H1 (cell line): ENCODE results near the gene TUT4. TPM values are rescaled to one million over a fixed set of nuclear protein-coding genes. Genes with fewer than 3 reads are reported as not detected.

ENCODE experiments used
- CTCF ChIA-PET: fragments of 300-600 bp; sonication (Branson Sonifier 250); formaldehyde crosslinking; loops from one replicate; lab custom pipeline; 2021; ENCODE audit not compliant: partially characterized antibody; lab: Charles Lee
- POLR2A ChIA-PET: fragments of 300-600 bp; sonication (Branson Sonifier 250); formaldehyde crosslinking; loops from one replicate; lab custom pipeline; 2021; ENCODE audit warnings: inconsistent platforms; ENCODE audit not compliant: partially characterized antibody; lab: Charles Lee
- DNase-seq, 2 experiments: peaks; one replicate each; pipeline versions ENCODE4 v3.0.0 to v3.0.0-alpha.2; 2010 to 2022; ENCODE audit warnings: low spot score in 2 of 2, low read depth in 1 of 2, mixed read lengths in 1 of 2
- FAIRE-seq: peaks from 2 replicates; lab custom pipeline; 2011; peaks lifted over from hg19 to GRCh38; lab: Jason Lieb, UNC
- H2AFZ ChIP-seq: 2 replicates; pipeline ENCODE4 v1.8.1; 2012; ENCODE audit warnings: low read length, inconsistent platforms
- H2AK5ac ChIP-seq: 2 replicates; pipeline ENCODE4 v1.6.1; 2013; ENCODE audit warnings: low read depth, low read length
- H2BK120ac ChIP-seq: replicated peaks from 2 replicates; pipeline ENCODE3; 2013; ENCODE audit warnings: low read depth, low read length, inconsistent platforms
- H2BK12ac ChIP-seq: 2 replicates; pipeline ENCODE4 v1.6.1; 2013; ENCODE audit warnings: low read depth, low read length
- H2BK15ac ChIP-seq: 2 replicates; pipeline ENCODE4 v1.6.1; 2013; ENCODE audit warnings: low read length
- H2BK20ac ChIP-seq: 2 replicates; pipeline ENCODE4 v1.6.1; 2013; ENCODE audit warnings: low read length
- H2BK5ac ChIP-seq: 2 replicates; pipeline ENCODE4 v1.6.1; 2013; ENCODE audit warnings: low read depth, low read length
- H3K14ac ChIP-seq: 2 replicates; pipeline ENCODE4 v1.6.1; 2013; ENCODE audit warnings: inconsistent platforms; ENCODE audit not compliant: insufficient read length
- H3K18ac ChIP-seq: 2 replicates; pipeline ENCODE4 v1.6.1; 2013; ENCODE audit warnings: low read length; ENCODE audit errors: extremely low read depth
- H3K23ac ChIP-seq: 2 replicates; pipeline ENCODE4 v1.6.1; 2013; ENCODE audit warnings: inconsistent platforms; ENCODE audit not compliant: insufficient read length
- H3K23me2 ChIP-seq: 2 replicates; pipeline ENCODE4 v1.6.1; 2013; ENCODE audit warnings: low read depth, low read length
- H3K27ac ChIP-seq: 2 replicates; pipeline ENCODE4 v1.6.1; 2011; ENCODE audit warnings: low read depth, low read length, inconsistent platforms
- H3K27me3 ChIP-seq, 4 experiments: replicated peaks in 1 of 4; 1 replicate in 1 of 4; 2 replicates in 3 of 4; pipeline versions ENCODE4 v1.6.1 to v1.8.1; 2011 to 2013; ENCODE audit warnings: low read length in 3 of 4, mild to moderate bottlenecking in 3 of 4, inconsistent platforms in 2 of 4, mixed read lengths in 2 of 4, moderate library complexity in 1 of 4; ENCODE audit not compliant: control insufficient read depth in 3 of 4, insufficient read depth in 3 of 4; ENCODE audit errors: extremely low read depth in 1 of 4
- H3K36me3 ChIP-seq, 4 experiments: 2 replicates each; pipeline versions ENCODE4 v1.6.1 to v1.8.1; 2011 to 2013; ENCODE audit warnings: mild to moderate bottlenecking in 4 of 4, low read length in 3 of 4, moderate library complexity in 2 of 4, control low read depth in 1 of 4, inconsistent platforms in 1 of 4; ENCODE audit not compliant: insufficient read depth in 4 of 4, control insufficient read depth in 2 of 4
- H3K4ac ChIP-seq: replicated peaks from 2 replicates; pipeline ENCODE3; 2013; ENCODE audit warnings: low read length, low read depth, mixed read lengths, inconsistent platforms; ENCODE audit not compliant: insufficient read length
- H3K4me1 ChIP-seq, 4 experiments: replicated peaks in 1 of 4; 1 replicate in 1 of 4; 2 replicates in 3 of 4; pipeline versions ENCODE4 v1.6.1 to v1.8.1; 2011 to 2013; ENCODE audit warnings: low read length in 3 of 4, inconsistent platforms in 2 of 4, mixed read lengths in 1 of 4; ENCODE audit not compliant: insufficient read depth in 4 of 4, control insufficient read depth in 3 of 4
- H3K4me2 ChIP-seq, 2 experiments: 2 replicates each; pipeline versions ENCODE4 v1.6.1 to v1.8.1; 2011 to 2013; ENCODE audit warnings: low read depth in 2 of 2, low read length in 2 of 2, control low read depth in 1 of 2, inconsistent platforms in 1 of 2, mild to moderate bottlenecking in 1 of 2; ENCODE audit not compliant: insufficient read depth in 1 of 2
- H3K4me3 ChIP-seq, 4 experiments: fragments of 200-600, 300-600 bp in 1 of 4; sonication (generic), shearing (Covaris generic), sonication (Bioruptor Twin) in 1 of 4; 2 replicates each; pipeline versions ENCODE4 v1.5.1 to v1.8.1; 2011 to 2016; ENCODE audit warnings: low read length in 4 of 4, low read depth in 3 of 4, control low read depth in 2 of 4, inconsistent platforms in 2 of 4, mild to moderate bottlenecking in 2 of 4, mixed read lengths in 1 of 4, moderate library complexity in 1 of 4; ENCODE audit not compliant: insufficient read depth in 2 of 4; ENCODE audit errors: extremely low read depth in 1 of 4
- H3K56ac ChIP-seq: replicated peaks from 2 replicates; pipeline ENCODE3; 2013; ENCODE audit warnings: low read depth, mild to moderate bottlenecking, mixed read lengths, low read length, inconsistent platforms; ENCODE audit not compliant: insufficient read length
- H3K79me1 ChIP-seq: 2 replicates; pipeline ENCODE4 v1.6.1; 2013; ENCODE audit warnings: low read depth, low read length, control low read depth
- H3K79me2 ChIP-seq, 2 experiments: 2 replicates each; pipeline versions ENCODE4 v1.6.1 to v1.8.1; 2012 to 2013; ENCODE audit warnings: low read length in 2 of 2, mild to moderate bottlenecking in 2 of 2, inconsistent platforms in 1 of 2; ENCODE audit not compliant: insufficient read depth in 2 of 2, control insufficient read depth in 1 of 2
- H3K9ac ChIP-seq, 4 experiments: replicated peaks in 1 of 4; 1 replicate in 1 of 4; 2 replicates in 3 of 4; pipeline versions ENCODE4 v1.6.1 to v1.8.1; 2011 to 2013; ENCODE audit warnings: low read depth in 3 of 4, low read length in 3 of 4, control low read depth in 2 of 4, mild to moderate bottlenecking in 2 of 4, moderate library complexity in 2 of 4, inconsistent platforms in 1 of 4; ENCODE audit errors: extremely low read depth in 1 of 4
- H3K9me3 ChIP-seq, 2 experiments: 2 replicates each; pipeline versions ENCODE4 v1.6.1 to v1.8.1; 2012 to 2013; ENCODE audit warnings: mild to moderate bottlenecking in 2 of 2, moderate library complexity in 2 of 2, control low read depth in 1 of 2, inconsistent platforms in 1 of 2, low read depth in 1 of 2, low read length in 1 of 2, mixed read lengths in 1 of 2; ENCODE audit not compliant: insufficient read depth in 2 of 2
- H4K20me1 ChIP-seq, 2 experiments: replicated peaks in 1 of 2; 2 replicates each; pipeline versions ENCODE3 to v1.8.1; 2011 to 2013; ENCODE audit warnings: inconsistent platforms in 2 of 2, low read length in 2 of 2, mild to moderate bottlenecking in 1 of 2; ENCODE audit not compliant: insufficient read depth in 2 of 2, control insufficient read depth in 1 of 2
- H4K5ac ChIP-seq: 2 replicates; pipeline ENCODE4 v1.6.1; 2013; ENCODE audit warnings: low read length, low read depth, mixed read lengths, inconsistent platforms; ENCODE audit not compliant: insufficient read length
- H4K8ac ChIP-seq: 2 replicates; pipeline ENCODE4 v1.8.0; 2013; ENCODE audit warnings: mild to moderate bottlenecking, moderate library complexity, low read length, inconsistent platforms; ENCODE audit not compliant: insufficient read depth; ENCODE audit errors: extremely low read depth
- H4K91ac ChIP-seq: replicated peaks from 2 replicates; pipeline ENCODE3; 2013; ENCODE audit warnings: low read length, mixed read lengths, inconsistent platforms; ENCODE audit not compliant: insufficient read length
- WGBS, 2 experiments: shearing (Covaris generic) in 1 of 2; methylation state at CpG; one replicate each; pipeline versions ENCODE4 v1.1.6 to v1.1.7; 2013 to 2015; ENCODE audit warnings: low lambda C conversion rate in 2 of 2, mixed read lengths in 2 of 2, inconsistent platforms in 1 of 2, low coverage in 1 of 2, missing lambda C conversion rate in 1 of 2; ENCODE audit not compliant: insufficient replicate concordance in 2 of 2, insufficient coverage in 1 of 2, insufficient read length in 1 of 2; ENCODE audit errors: extremely low coverage in 1 of 2, missing lambda C conversion rate in 1 of 2; 5-methylcytosine and 5-hydroxymethylcytosine counted together
- polyA plus RNA-seq, 7 experiments: library from polyadenylated mRNA; depleted of rRNA in 3 of 7; stranded (reverse) in 5 of 7; unstranded in 2 of 7; fragments of >200 nt in 5 of 7; fragments of 200-250 nt in 2 of 7; gene quantifications; 1 replicate in 5 of 7; 2 replicates in 1 of 7; 4 replicates in 1 of 7; pipeline versions ENCODE4 v1.2.1 to v1.2.3, GENCODE V29; 2011 to 2013; ENCODE audit warnings: missing spikeins in 2 of 7, mixed read lengths in 2 of 7
- total RNA-seq: library from RNA; stranded (reverse); fragmentation: NEBNext Ultra II Directional; extraction: Animal tissue kit (Norgen Biotek cat#: 25700); gene quantifications from 2 replicates; pipeline ENCODE4 v1.2.1, GENCODE V29; 2021

The TUT4 gene
- total and polyA plus RNA-seq, 2 of the 8 experiments (the other 6 are each of a cell fraction or from before 2014, with no cell fraction given), result 54.5 to 63.3 TPM

GRCh38 chr1:52595061-52595460 is 42.2 kb upstream of the TUT4 start:
- Histone ChIP-seq H3K79me2 (no peaks in the 10 kb centered on the region), H4K8ac (no peak overlapping the region), H3K9ac (no peak overlapping the region), H3K36me3 (no peaks in the 10 kb centered on the region), H3K56ac (no peak overlapping the region), H3K18ac (no peak overlapping the region), H3K4ac (no peak overlapping the region), H2BK120ac (no peak overlapping the region), H2AK5ac (no peak overlapping the region), H2AFZ (no peak overlapping the region; the same call in 1 of the 2 replicates), H3K23me2 (no peaks in the 10 kb centered on the region), H2BK20ac (no peak overlapping the region), H2BK12ac (no peak overlapping the region), H2BK15ac (no peak overlapping the region), H3K27ac (no peak overlapping the region), H3K23ac (no peak overlapping the region), H2BK5ac (no peak overlapping the region), H3K4me1 (peaks cover 0 to 4% (median 0%) of the 10 kb centered on the region in 4 experiments; a peak in 2 of 7 replicates), H3K14ac (no peak overlapping the region), H3K27me3 (peaks cover 0 to 3% (median 3%) of the 10 kb centered on the region in 4 experiments; a peak in 2 of 7 replicates), H3K4me2 (no peak overlapping the region), H4K20me1 (no peaks in the 10 kb centered on the region), H3K9me3 (no peaks in the 10 kb centered on the region), H3K4me3 (no peak overlapping the region), H4K5ac (no peak overlapping the region), H4K91ac (no peak overlapping the region), H3K79me1 (no peaks in the 10 kb centered on the region)
- no peak for FAIRE-seq
- no peak for DNase-seq
- CTCF ChIA-PET, result interaction anchor here (1.7 to 2.1 kb wide), 3 partner anchors 9 to 92 kb away, joined by 4 to 7 read pairs (median 5); no protein-coding TSS in a partner anchor
- POLR2A ChIA-PET, result no interaction called here
- 80% methylated on average over 3 of the region's 3 CpGs; no CpG with 5 or more reads in 1 of the 2 experiments for WGBS, 2 experiments
